Erythroblast (primary cell): ENCODE measurements around the gene NFKBIE.
"Not testable (repeated sequence)": the region's sequence is repeated elsewhere in the genome, so short reads cannot be mapped to it uniquely, and the experiment has no call there.

Source experiments
- GATA1 ChIP-seq: IDR thresholded peaks from 2 replicates; pipeline ENCODE4 v1.6.1; 2011; ENCODE audit warnings: low read depth, mild to moderate bottlenecking, control low read depth, low read length, moderate library complexity
- POLR2A ChIP-seq: IDR thresholded peaks from 2 replicates; pipeline ENCODE4 v1.6.1; 2011; ENCODE audit warnings: mild to moderate bottlenecking, low read length

GRCh38 chr6:44231426-44231825, 33.9 kb downstream of the NFKBIE start:
- not testable (repeated sequence) for TF ChIP-seq POLR2A, GATA1
